Measurements from ENCODE around the gene CD81.

- TF ChIP-seq POLR2A (IDR thresholded peaks at IDR 0.05; ENCODE audit: borderline replicate concordance, extremely low read depth, insufficient read depth, insufficient read length) = no peak
- TF ChIP-seq POLR2AphosphoS5 (IDR thresholded peaks at IDR 0.05; ENCODE audit: low read depth, low read length) = no peak
- TF ChIP-seq CTCF (IDR thresholded peaks at IDR 0.05 in 2 of 3, conservative IDR thresholded peaks at IDR 0.05 in 1 of 3; ENCODE audit: borderline replicate concordance in 1 of 3, insufficient read depth in 1 of 3, low read depth in 2 of 3, low read length in 2 of 3) = no peak
- TF ChIP-seq MAX (IDR thresholded peaks at IDR 0.05) = no peak
- TF ChIP-seq ZNF274 (IDR thresholded peaks at IDR 0.05; ENCODE audit: low read depth, low read length) = no peak
- no peak for TF ChIP-seq ZBTB33 (IDR thresholded peaks at IDR 0.05; ENCODE audit: extremely low read depth, insufficient replicate concordance, low read length)
- no peak for TF ChIP-seq TCF7L2 (IDR thresholded peaks at IDR 0.05; ENCODE audit: borderline replicate concordance, extremely low read depth, insufficient read depth, insufficient read length)
- TF ChIP-seq ZFX (IDR thresholded peaks at IDR 0.05) = no peak
- no peak for TF ChIP-seq EZH2phosphoT487 (IDR thresholded peaks at IDR 0.05; ENCODE audit: borderline replicate concordance)
- TF ChIP-seq EZH2 (IDR thresholded peaks at IDR 0.05) = no peak
- no peak for TF ChIP-seq SP1 (IDR thresholded peaks at IDR 0.05; ENCODE audit: low read depth)
- no peak for TF ChIP-seq RAD21 (IDR thresholded peaks at IDR 0.05; ENCODE audit: low read depth)
Measured at GRCh38 chr11:2374456-2375201, 2.5 kb upstream of the CD81 start.

Data from HCT116 (cell line).